ENCODE measurements around the gene GSK3A.

Gene GSK3A

GRCh38 chr19:42219812-42220750 lies 22.3 kb downstream of the GSK3A start, which contains the start of gene ZNF526 (continued):
- peak; percentile 64; the same call in 1 of the 2 replicates for TF ChIP-seq ZNF580 (tag by site-specific recombination; IDR thresholded peaks at IDR 0.05)
- no peak for TF ChIP-seq ZNF404 (tag by site-specific recombination; IDR thresholded peaks at IDR 0.05)
- TF ChIP-seq BCL11B (tag by site-specific recombination; IDR thresholded peaks at IDR 0.05; ENCODE audit: low read depth) = no peak
- no peak for TF ChIP-seq ZSCAN5A (tag by site-specific recombination; IDR thresholded peaks at IDR 0.05)
- no peak for TF ChIP-seq ZNF658 (tag by site-specific recombination; IDR thresholded peaks at IDR 0.05)
- TF ChIP-seq ZNF416 (tag by site-specific recombination; IDR thresholded peaks at IDR 0.05) = no peak
- no peak for TF ChIP-seq ZNF549 (tag by site-specific recombination; IDR thresholded peaks at IDR 0.05)
- no peak for TF ChIP-seq ZNF19 (tag by site-specific recombination; IDR thresholded peaks at IDR 0.05; ENCODE audit: low read depth)
- TF ChIP-seq SCRT2 (tag by site-specific recombination; IDR thresholded peaks at IDR 0.05) = no peak
- no peak for TF ChIP-seq ZNF768 (tag by site-specific recombination; IDR thresholded peaks at IDR 0.05)
- peak; percentile 97 for TF ChIP-seq ZBTB20 (tag by site-specific recombination; IDR thresholded peaks at IDR 0.05)
- peak; percentile 93 for TF ChIP-seq GLIS2 (tag by site-specific recombination; IDR thresholded peaks at IDR 0.05)
- TF ChIP-seq ZNF707 (tag by site-specific recombination; IDR thresholded peaks at IDR 0.05) = no peak
- no peak for TF ChIP-seq ZNF677 (tag by site-specific recombination; IDR thresholded peaks at IDR 0.05)
- TF ChIP-seq ZNF426 (tag by site-specific recombination; IDR thresholded peaks at IDR 0.05) = no peak
- peak; percentile 85 for TF ChIP-seq KLF9 (tag by site-specific recombination; IDR thresholded peaks at IDR 0.05; ENCODE audit: low read depth)
- no peak for TF ChIP-seq ZBTB1 (tag by site-specific recombination; IDR thresholded peaks at IDR 0.05)
- 0 out of 2 replicates have a peak, but pooled peaks have one; percentile 24 for TF ChIP-seq KLF10 (tag by site-specific recombination; IDR thresholded peaks at IDR 0.05)
- TF ChIP-seq ZSCAN18 (tag by site-specific recombination; IDR thresholded peaks at IDR 0.05) = no peak; the same call in 1 of the 2 replicates
- TF ChIP-seq ZNF148 (tag by site-specific recombination; IDR thresholded peaks at IDR 0.05; ENCODE audit: borderline replicate concordance) = no peak
- no peak for TF ChIP-seq ZNF354C (tag by site-specific recombination; IDR thresholded peaks at IDR 0.05; ENCODE audit: borderline replicate concordance, low read depth)
- TF ChIP-seq AEBP2 (tag by site-specific recombination; IDR thresholded peaks at IDR 0.05; ENCODE audit: borderline replicate concordance) = no peak
- TF ChIP-seq ZNF146 (tag by site-specific recombination; IDR thresholded peaks at IDR 0.05) = no peak
- no peak for TF ChIP-seq ZNF747 (tag by site-specific recombination; IDR thresholded peaks at IDR 0.05)
- TF ChIP-seq ZNF585B (tag by site-specific recombination; IDR thresholded peaks at IDR 0.05) = no peak
- TF ChIP-seq ZBTB7A (tag by site-specific recombination; IDR thresholded peaks at IDR 0.05; ENCODE audit: low read depth) = peak; percentile 99
- peak; percentile 95 for TF ChIP-seq ZFP69B (tag by site-specific recombination; IDR thresholded peaks at IDR 0.05)
- TF ChIP-seq ZNF560 (tag by site-specific recombination; IDR thresholded peaks at IDR 0.05; ENCODE audit: borderline replicate concordance) = no peak
- peak; percentile 82 for TF ChIP-seq PATZ1 (tag by site-specific recombination; IDR thresholded peaks at IDR 0.05)
- peak; percentile 80 for TF ChIP-seq KLF1 (tag by site-specific recombination; IDR thresholded peaks at IDR 0.05)
- TF ChIP-seq ZNF366 (tag by site-specific recombination; conservative IDR thresholded peaks at IDR 0.05) = 0 out of 2 replicates have a peak, but pooled peaks have one; percentile 17
